ENCODE data around the gene LRRC17. TPM values are rescaled to one million over a fixed set of nuclear protein-coding genes. Genes with fewer than 3 reads are reported as not detected.

LRRC17 gene
- total and polyA plus RNA-seq, 2 donors (not counting 1 experiment from before 2014, with no cell fraction given) = 0.86 to 1.4 TPM

DNA sequence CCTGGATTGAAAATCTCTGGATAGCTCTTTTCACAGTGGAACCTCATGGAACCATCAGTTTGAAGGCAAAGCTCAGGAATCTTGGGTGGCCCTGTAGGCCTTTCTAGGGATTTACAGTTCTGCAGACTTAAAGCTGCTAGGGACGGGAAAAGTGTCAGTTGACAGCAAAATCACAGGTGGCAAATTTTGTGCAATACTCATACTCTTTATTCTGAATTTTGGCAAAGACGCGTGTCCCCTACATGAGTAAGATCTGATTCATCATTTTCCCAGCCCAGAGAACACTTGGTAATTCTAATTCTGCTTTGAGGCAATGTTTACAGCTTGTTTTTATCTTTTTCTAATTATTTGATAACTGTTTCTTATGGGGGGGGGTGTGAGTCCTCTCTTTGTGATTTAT, 3.6 kb downstream of the LRRC17 start:
- ATAC-seq (ENCODE audit: low read depth) (no peak), DNase-seq (no peak)
- Histone ChIP-seq H4K20me1 (ENCODE audit: control insufficient read depth, insufficient read depth, low read length, poor library complexity, severe bottlenecking) (no peaks in the 10 kb centered on the region), H3K4me3 (ENCODE audit: control extremely low read depth in 1 of 5, extremely low read depth in 1 of 5, insufficient read depth in 1 of 5, low read depth in 2 of 5, low read length in 4 of 5) (no peak overlapping the region), H3K4me1 (ENCODE audit: control insufficient read depth in 2 of 2, insufficient read depth in 2 of 2, low read length in 2 of 2) (no peaks in the 10 kb centered on the region), H2AFZ (ENCODE audit: insufficient read depth, low read depth, low read length, poor library complexity, severe bottlenecking) (no peak overlapping the region), H3K9ac (ENCODE audit: low read length) (no peak overlapping the region), H3K4me2 (replicated peaks; ENCODE audit: low read depth, low read length, poor library complexity, severe bottlenecking) (no peak overlapping the region), H3K9me3 (ENCODE audit: control extremely low read depth in 1 of 3, control insufficient read depth in 2 of 3, insufficient read depth in 1 of 3, low read length in 2 of 3) (no peaks in the 10 kb centered on the region), H3K79me2 (ENCODE audit: control insufficient read depth, insufficient read depth, low read length) (no peaks in the 10 kb centered on the region), H3K27ac (ENCODE audit: low read length in 2 of 2) (no peak overlapping the region), H3K27me3 (replicated peaks in 1 of 4; ENCODE audit: control extremely low read depth in 1 of 4, control insufficient read depth in 3 of 4, insufficient read depth in 4 of 4, low read length in 3 of 4) (no peaks in the 10 kb centered on the region), H3K36me3 (replicated peaks in 1 of 2; ENCODE audit: control extremely low read depth in 1 of 2, control insufficient read depth in 1 of 2, extremely low read depth in 1 of 2, insufficient read depth in 2 of 2, low read length in 1 of 2) (no peaks in the 10 kb centered on the region)
- H3K9me3 Mint-ChIP-seq (ENCODE audit: insufficient read depth) = no peaks in the 10 kb centered on the region
- no peaks in the 10 kb centered on the region for H3K27me3 Mint-ChIP-seq
- H3K4me1 Mint-ChIP-seq = peaks cover 3% of the 10 kb centered on the region
- ChIA-PET CTCF (no interaction called here), POLR2A (no interaction called here)
- intact Hi-C loops (cut with micrococcal nuclease) = no loop called here
- no CpG with 5 or more reads among the region's 3 CpGs for WGBS (ENCODE audit: insufficient coverage)
- H3K4me3 Mint-ChIP-seq = no peak overlapping the region
- no peak overlapping the region for H3K27ac Mint-ChIP-seq
- TF ChIP-seq CTCF (IDR thresholded peaks at IDR 0.05) = no peak
- TF ChIP-seq EZH2 (IDR thresholded peaks at IDR 0.05; ENCODE audit: borderline replicate concordance, insufficient read depth, low read depth, low read length, poor library complexity, severe bottlenecking) = no peak

DNA sequence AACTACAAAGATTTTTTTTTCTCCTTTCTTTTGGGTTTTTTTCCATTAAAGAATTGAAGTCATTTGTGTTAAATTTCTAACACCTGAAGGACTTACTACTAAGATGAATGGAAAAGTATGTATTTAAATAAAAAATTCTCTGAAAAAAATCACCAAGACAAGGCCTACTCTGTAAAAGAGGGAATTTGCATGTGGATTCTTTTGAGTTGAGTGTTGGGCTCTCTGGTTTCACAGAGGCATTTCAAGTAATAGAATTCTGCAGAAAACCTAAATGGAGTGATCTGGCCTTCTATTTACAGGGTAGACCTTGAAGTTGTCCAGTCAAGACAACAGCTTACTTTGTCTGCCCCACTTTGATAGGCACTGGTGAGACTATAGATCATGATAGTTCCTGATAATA, 4.1 kb downstream of the LRRC17 start:
- no peak overlapping the region for H3K27ac Mint-ChIP-seq
- Histone ChIP-seq H3K27me3 (replicated peaks in 1 of 4; ENCODE audit: control extremely low read depth in 1 of 4, control insufficient read depth in 3 of 4, insufficient read depth in 4 of 4, low read length in 3 of 4) (no peaks in the 10 kb centered on the region), H2AFZ (ENCODE audit: insufficient read depth, low read depth, low read length, poor library complexity, severe bottlenecking) (no peak overlapping the region), H3K79me2 (ENCODE audit: control insufficient read depth, insufficient read depth, low read length) (no peaks in the 10 kb centered on the region), H3K4me3 (ENCODE audit: control extremely low read depth in 1 of 5, extremely low read depth in 1 of 5, insufficient read depth in 1 of 5, low read depth in 2 of 5, low read length in 4 of 5) (no peak overlapping the region), H3K9me3 (ENCODE audit: control extremely low read depth in 1 of 3, control insufficient read depth in 2 of 3, insufficient read depth in 1 of 3, low read length in 2 of 3) (no peaks in the 10 kb centered on the region), H3K36me3 (replicated peaks in 1 of 2; ENCODE audit: control extremely low read depth in 1 of 2, control insufficient read depth in 1 of 2, extremely low read depth in 1 of 2, insufficient read depth in 2 of 2, low read length in 1 of 2) (no peaks in the 10 kb centered on the region), H3K27ac (ENCODE audit: low read length in 2 of 2) (no peak overlapping the region), H4K20me1 (ENCODE audit: control insufficient read depth, insufficient read depth, low read length, poor library complexity, severe bottlenecking) (no peaks in the 10 kb centered on the region), H3K9ac (ENCODE audit: low read length) (no peak overlapping the region), H3K4me1 (ENCODE audit: control insufficient read depth in 2 of 2, insufficient read depth in 2 of 2, low read length in 2 of 2) (no peaks in the 10 kb centered on the region), H3K4me2 (replicated peaks; ENCODE audit: low read depth, low read length, poor library complexity, severe bottlenecking) (no peak overlapping the region)
- no peaks in the 10 kb centered on the region for H3K9me3 Mint-ChIP-seq (ENCODE audit: insufficient read depth)
- H3K4me3 Mint-ChIP-seq = no peak overlapping the region
- ChIA-PET POLR2A (no interaction called here), CTCF (no interaction called here)
- DNase-seq = no peak
- peaks cover 3% of the 10 kb centered on the region for H3K4me1 Mint-ChIP-seq
- intact Hi-C loops (cut with micrococcal nuclease) = no loop called here
- H3K27me3 Mint-ChIP-seq = no peaks in the 10 kb centered on the region
- TF ChIP-seq CTCF (IDR thresholded peaks at IDR 0.05) (no peak), EZH2 (IDR thresholded peaks at IDR 0.05; ENCODE audit: borderline replicate concordance, insufficient read depth, low read depth, low read length, poor library complexity, severe bottlenecking) (no peak)
- ATAC-seq (ENCODE audit: low read depth) = no peak
